ENCODE data around the gene NMRAL1.

DNA sequence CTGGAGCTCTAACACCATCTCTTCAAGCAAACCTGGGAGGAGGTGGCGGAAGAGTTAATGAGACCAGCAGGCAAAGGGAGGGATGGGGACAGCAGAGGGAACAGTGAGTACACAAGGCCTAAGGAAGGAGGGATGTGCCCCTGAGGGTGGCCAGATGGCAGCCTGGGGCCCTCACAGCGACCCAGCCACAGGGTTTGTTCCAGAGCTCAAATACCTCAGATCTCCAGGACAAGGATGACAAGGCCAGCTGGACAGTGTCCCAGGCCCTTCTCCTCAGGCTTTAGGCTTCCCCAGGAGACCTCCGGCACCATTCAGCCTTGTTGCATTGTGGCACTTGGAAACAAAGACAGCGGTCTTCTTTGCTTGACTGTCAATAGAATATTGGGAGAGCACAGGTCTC, 49.3 kb upstream of the NMRAL1 start:
- TF ChIP-seq SUZ12 (IDR thresholded peaks at IDR 0.05; ENCODE audit: extremely low read depth, insufficient read depth, insufficient read length) (no peak), ZNF274 (IDR thresholded peaks at IDR 0.05; ENCODE audit: low read depth, low read length) (no peak)

Data from NT2/D1 (cell line).